DMS79 (cell line): ENCODE results near the gene KCNG2.
"Not testable (repeated sequence)": the region's sequence is repeated elsewhere in the genome, so short reads cannot be mapped to it uniquely, and the experiment has no call there.

Experiments used
- DNase-seq: peaks from one replicate; lab custom pipeline; 2025; lab: John Stamatoyannopoulos, UW

Gene KCNG2

GRCh38 chr18:79797518-79798345 lies at the start of gene KCNG2:
TSS of gene KCNG2 (plus strand) at chr18:79797938. CDS start at chr18:79863668, 65,730 bp downstream.
- no peak for DNase-seq

- peak; percentile 13 for DNase-seq
Observed at GRCh38 chr18:79748321-79749180, 49.2 kb upstream of the KCNG2 start.

DNA sequence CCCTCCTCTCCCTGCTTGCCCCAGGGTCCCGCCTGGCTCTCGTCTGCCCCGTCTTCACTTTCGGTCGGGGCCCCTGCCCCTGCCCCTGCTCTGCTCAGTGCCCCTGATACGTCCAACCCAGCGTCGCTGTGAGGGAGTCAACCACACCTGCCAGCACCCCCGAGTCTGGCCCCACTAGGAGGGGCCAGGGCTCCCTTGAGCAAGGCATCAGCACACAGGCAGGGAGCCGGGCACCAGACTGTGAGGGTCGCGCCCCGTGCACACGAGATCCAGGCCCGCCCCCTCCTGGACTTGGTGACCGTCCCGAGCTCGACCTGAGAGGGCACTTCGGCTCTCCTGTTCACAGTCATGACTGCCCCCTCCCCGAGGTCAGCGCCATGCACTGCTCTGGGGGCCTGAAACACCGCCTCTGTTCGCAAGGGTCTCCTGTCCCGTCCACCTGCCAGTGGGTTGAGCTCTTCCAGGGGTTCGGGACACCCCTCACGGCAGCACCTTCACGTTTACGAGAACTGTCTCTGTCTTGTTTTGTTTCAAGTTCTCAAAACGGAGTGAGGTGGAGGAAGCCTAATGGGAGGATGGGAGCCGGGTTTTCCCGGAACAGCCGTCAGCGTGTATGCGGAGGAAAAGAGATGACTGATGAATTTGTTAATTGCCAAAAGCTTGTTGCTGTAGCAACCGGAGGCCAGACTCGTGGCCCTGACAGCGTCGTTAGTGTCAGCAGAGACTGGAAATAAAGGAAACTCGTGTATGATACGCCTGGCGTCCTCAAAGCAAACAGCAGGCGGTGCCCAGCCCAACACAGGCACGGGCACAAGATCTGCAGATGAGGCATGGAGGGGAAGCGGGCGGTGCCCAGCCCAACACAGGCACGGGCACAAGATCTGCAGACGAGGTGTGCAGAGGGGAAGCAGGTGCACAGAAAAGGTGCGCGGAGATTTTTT lies 48.2 kb upstream of the KCNG2 start:
- peak; percentile 11 for DNase-seq

- DNase-seq, result peak; percentile 40
Observed at GRCh38 chr18:79750980-79751571, 46.7 kb upstream of the KCNG2 start.

DNA sequence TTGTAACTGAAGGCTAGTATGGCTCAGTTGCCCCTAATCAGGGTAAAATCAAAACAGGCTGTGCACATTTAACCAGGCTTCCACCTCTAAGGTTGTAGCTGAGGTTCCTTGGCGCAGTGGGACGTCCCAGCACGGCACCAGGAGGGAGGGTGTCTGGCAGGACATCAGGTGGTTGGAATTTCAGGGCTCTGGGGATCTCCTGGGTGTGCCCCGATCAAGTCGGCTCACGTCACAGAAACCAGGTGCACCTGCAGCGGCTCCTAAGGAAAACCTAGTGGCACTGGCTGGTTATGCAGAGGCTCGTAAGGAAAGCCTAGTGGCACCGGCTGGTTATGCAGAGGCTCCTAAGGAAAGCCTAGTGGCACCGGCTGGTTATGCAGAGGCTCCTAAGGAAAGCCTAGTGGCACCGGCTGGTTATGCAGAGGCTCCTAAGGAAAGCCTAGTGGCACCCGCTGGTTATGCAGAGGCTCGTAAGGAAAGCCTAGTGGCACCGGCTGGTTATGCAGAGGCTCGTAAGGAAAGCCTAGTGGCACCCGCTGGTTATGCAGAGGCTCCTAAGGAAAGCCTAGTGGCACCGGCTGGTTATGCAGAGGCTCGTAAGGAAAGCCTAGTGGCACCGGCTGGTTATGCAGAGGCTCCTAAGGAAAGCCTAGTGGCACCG lies 45.7 kb upstream of the KCNG2 start:
- DNase-seq, result not testable (repeated sequence)

DNA sequence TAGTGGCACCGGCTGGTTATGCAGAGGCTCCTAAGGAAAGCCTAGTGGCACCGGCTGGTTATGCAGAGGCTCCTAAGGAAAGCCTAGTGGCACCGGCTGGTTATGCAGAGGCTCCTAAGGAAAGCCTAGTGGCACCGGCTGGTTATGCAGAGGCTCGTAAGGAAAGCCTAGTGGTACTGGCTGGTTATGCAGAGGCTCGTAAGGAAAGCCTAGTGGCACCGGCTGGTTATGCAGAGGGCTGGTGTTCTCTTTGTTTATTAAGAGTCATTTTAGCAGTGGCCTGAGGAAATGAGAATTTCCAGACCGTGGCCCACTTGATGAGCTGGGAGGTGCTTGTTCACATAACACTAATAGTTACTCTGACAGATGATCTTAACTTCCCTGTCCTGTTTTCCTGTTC lies 44.8 kb upstream of the KCNG2 start:
- DNase-seq, result not testable (repeated sequence)

GRCh38 chr18:79753391-79753851 lies 44.3 kb upstream of the KCNG2 start:
- no peak for DNase-seq

- DNase-seq, result no peak
Observed at GRCh38 chr18:79754022-79754761, 43.5 kb upstream of the KCNG2 start.

- no peak for DNase-seq
Observed at GRCh38 chr18:79754831-79755351, 42.8 kb upstream of the KCNG2 start.

- no peak for DNase-seq
Observed at GRCh38 chr18:79755496-79756142, 42.1 kb upstream of the KCNG2 start.

GRCh38 chr18:79756143-79756500 lies 41.6 kb upstream of the KCNG2 start:
- no peak for DNase-seq

DNA sequence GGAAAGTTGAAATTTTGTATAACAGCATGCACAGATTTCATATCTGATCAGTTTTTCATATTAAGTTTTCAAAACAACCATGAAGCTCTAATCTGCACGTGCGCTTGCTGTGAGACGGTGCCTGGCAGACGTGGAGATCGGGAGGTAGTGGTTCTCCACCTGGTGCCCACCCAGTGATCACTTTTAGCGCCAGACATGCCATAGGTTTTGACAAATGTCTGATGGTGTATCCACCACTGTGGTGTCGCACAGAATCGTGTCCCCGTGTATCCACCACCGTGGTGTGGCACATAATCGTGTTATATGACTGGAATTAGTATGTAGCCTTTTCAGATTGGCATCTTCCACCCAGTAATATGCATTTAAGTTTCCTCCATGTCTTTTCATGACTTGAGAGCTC lies 40.9 kb upstream of the KCNG2 start:
- no peak for DNase-seq

DNA sequence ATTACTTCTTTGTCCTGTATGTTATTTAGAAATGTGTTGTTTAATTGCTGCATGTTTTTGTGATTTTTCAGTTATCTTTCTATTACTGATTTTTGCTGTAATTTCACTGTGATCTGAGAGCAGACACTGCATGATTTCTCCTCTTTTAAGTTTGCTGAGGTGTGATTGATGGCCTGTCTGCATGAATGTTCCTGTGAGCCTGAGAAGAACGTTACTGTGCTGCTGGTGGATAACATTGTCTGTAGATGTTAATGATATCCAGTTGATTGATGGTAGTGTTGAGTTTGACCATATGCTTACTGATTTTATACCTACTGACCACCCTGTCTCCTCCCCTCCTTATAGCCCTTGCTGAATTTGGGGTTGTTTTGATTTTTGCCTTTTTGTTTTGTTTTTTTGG lies 37.4 kb upstream of the KCNG2 start:
- no peak for DNase-seq

DNA sequence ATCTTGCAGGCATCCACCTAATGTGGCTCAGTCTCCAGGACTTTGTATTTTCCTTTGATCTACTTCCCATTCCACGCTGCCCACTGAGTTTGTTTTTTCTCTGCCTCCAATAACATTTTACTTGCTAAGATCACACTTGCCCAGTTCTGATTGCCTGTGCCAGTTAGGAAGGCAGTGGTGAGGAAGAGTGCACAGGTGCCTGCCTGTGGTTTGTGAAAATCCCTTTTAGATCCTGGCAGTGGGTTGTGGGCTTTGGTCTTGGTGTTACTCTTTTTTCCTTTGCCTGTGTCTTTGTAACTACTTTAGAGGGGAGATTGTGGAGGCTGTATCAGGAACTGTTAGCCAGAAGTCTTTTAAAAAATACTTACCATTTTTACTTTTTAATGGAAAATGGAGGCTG lies 36.9 kb upstream of the KCNG2 start:
- DNase-seq, result no peak

DNA sequence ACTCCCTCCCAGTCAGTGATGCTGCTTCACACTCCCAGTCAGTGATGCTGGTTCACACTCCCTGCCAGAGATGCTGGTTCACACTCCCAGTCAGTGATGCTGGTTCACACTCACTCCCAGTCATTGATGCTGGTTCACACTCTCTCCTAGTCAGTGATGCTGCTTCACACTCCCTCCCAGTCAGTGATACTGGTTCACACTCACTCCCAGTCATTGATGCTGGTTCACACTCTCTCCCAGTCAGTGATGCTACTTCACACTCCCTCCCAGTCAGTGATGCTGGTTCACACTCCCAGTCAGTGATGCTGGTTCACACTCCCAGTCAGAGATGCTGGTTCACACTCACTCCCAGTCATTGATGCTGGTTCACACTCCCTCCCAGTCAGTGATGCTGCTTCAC lies 34.3 kb upstream of the KCNG2 start:
- no peak for DNase-seq

- DNase-seq, result no peak
Observed at GRCh38 chr18:79764131-79764530, 33.6 kb upstream of the KCNG2 start.

- no peak for DNase-seq
Observed at GRCh38 chr18:79765491-79766245, 32.1 kb upstream of the KCNG2 start.

- DNase-seq, result peak; percentile 64
Observed at GRCh38 chr18:79766308-79766707, 31.4 kb upstream of the KCNG2 start.

GRCh38 chr18:79768745-79769144 lies 29.0 kb upstream of the KCNG2 start:
- DNase-seq, result no peak
